Suprapubic skin (tissue), 4 donors: ENCODE results near the gene CBARP. TPM values are rescaled to one million over a fixed set of nuclear protein-coding genes. Genes with fewer than 3 reads are reported as not detected.

ENCODE experiments used
- DNase-seq, 2 donors: peaks; one replicate each; pipeline ENCODE4 v3.0.0-alpha.2; 2019; ENCODE audit warnings: low spot score in 2 of 2
- H3K27ac ChIP-seq: fragments of 200-600 bp; sonication (generic); one replicate; pipeline ENCODE4 v1.5.1; 2019
- H3K27me3 ChIP-seq: fragments of 200-600 bp; sonication (generic); one replicate; pipeline ENCODE4 v1.5.1; 2019
- H3K36me3 ChIP-seq: fragments of 200-600 bp; sonication (generic); one replicate; pipeline ENCODE4 v1.5.1; 2019
- H3K4me1 ChIP-seq: fragments of 200-600 bp; sonication (generic); one replicate; pipeline ENCODE4 v1.5.1; 2019
- H3K4me3 ChIP-seq: fragments of 200-600 bp; sonication (generic); one replicate; pipeline ENCODE4 v1.5.1; 2019; ENCODE audit warnings: mild to moderate bottlenecking
- H3K9me3 ChIP-seq: fragments of 200-600 bp; sonication (generic); one replicate; pipeline ENCODE4 v1.5.1; 2019
- CTCF ChIP-seq, 2 donors: fragments of 200-600 bp in 1 of 2; fragments of 450-650 bp in 1 of 2; sonication (generic) in 1 of 2; IDR thresholded peaks; one replicate each; pipeline ENCODE4 v1.5.1; 2016 to 2019; ENCODE audit warnings: antibody characterized with exemption in 2 of 2, mild to moderate bottlenecking in 1 of 2, moderate library complexity in 1 of 2
- EP300 ChIP-seq: sonication (generic); formaldehyde crosslinking; IDR thresholded peaks from one replicate; pipeline ENCODE4 v1.6.1; 2017; ENCODE audit warnings: antibody characterized with exemption
- POLR2A ChIP-seq, 2 donors: fragments of 450-650 bp; IDR thresholded peaks; one replicate each; pipeline ENCODE4 v1.6.1; 2017; ENCODE audit warnings: antibody characterized with exemption in 2 of 2, mild to moderate bottlenecking in 2 of 2, moderate library complexity in 2 of 2
- POLR2AphosphoS5 ChIP-seq, 3 donors: sonication (generic); formaldehyde crosslinking; IDR thresholded peaks; one replicate each; pipeline ENCODE4 v1.6.1; 2017; ENCODE audit warnings: antibody characterized with exemption in 3 of 3
- WGBS: methylation state at CpG from one replicate; pipeline ENCODE4 v1.1.5; 2018; 5-methylcytosine and 5-hydroxymethylcytosine counted together
- total RNA-seq, 4 donors: library from RNA; depleted of rRNA; stranded (reverse); fragments of >200 nt; gene quantifications; one replicate each; pipeline ENCODE4 v1.1.0, GENCODE V29; 2016

CBARP gene
- total RNA-seq, 4 donors from 2014 or later: 2.9 to 8.6 (median 5.1) TPM

- Histone ChIP-seq H3K36me3 (peaks cover 57% of the 10 kb centered on the region), H3K27ac (peak overlapping the region; percentile 99), H3K9me3 (no peaks in the 10 kb centered on the region), H3K4me3 (peak overlapping the region; percentile 92), H3K4me1 (peaks cover 69% of the 10 kb centered on the region), H3K27me3 (no peaks in the 10 kb centered on the region)
- peak; percentile 95 for DNase-seq
- no peak for TF ChIP-seq POLR2A (IDR thresholded peaks at IDR 0.05)
- TF ChIP-seq POLR2AphosphoS5 (IDR thresholded peaks at IDR 0.05): peak in 2 of 3 donors; percentile 62 to 68
- no peak for TF ChIP-seq EP300
- TF ChIP-seq CTCF (IDR thresholded peaks at IDR 0.05): no peak
- WGBS: 0% methylated on average over 22 of the region's 30 CpGs
These were observed 14.5 kb upstream of the CBARP start for GRCh38 chr19:1252221-1252820.

- H3K4me1 ChIP-seq: peaks cover 69% of the 10 kb centered on the region
- H3K9me3 ChIP-seq: no peaks in the 10 kb centered on the region
- peak overlapping the region; percentile 92 for H3K4me3 ChIP-seq
- H3K27me3 ChIP-seq: no peaks in the 10 kb centered on the region
- peak; percentile 90 to 93 for DNase-seq
- peak in 1 of 3 donors; percentile 11 for TF ChIP-seq POLR2AphosphoS5 (IDR thresholded peaks at IDR 0.05)
- TF ChIP-seq CTCF (IDR thresholded peaks at IDR 0.05): no peak
- peaks cover 50% of the 10 kb centered on the region for H3K36me3 ChIP-seq
- 2% methylated on average over 31 of the region's 41 CpGs for WGBS
- H3K27ac ChIP-seq: peak overlapping the region; percentile 99
These were observed 13.8 kb upstream of the CBARP start for GRCh38 chr19:1251330-1252220.

- Histone ChIP-seq H3K36me3 (peaks cover 41% of the 10 kb centered on the region), H3K9me3 (no peaks in the 10 kb centered on the region), H3K27me3 (no peaks in the 10 kb centered on the region), H3K4me1 (peaks cover 73% of the 10 kb centered on the region), H3K27ac (peak overlapping the region; percentile 99), H3K4me3 (peak overlapping the region; percentile 92)
- DNase-seq: peak in 1 of 2 donors; percentile 82
- under 1% methylated on average over 37 of the region's 90 CpGs for WGBS
- TF ChIP-seq POLR2AphosphoS5 (IDR thresholded peaks at IDR 0.05): no peak
- TF ChIP-seq POLR2A (IDR thresholded peaks at IDR 0.05): no peak
- no peak for TF ChIP-seq CTCF (IDR thresholded peaks at IDR 0.05)
- no peak for TF ChIP-seq EP300
These were observed 12.8 kb upstream of the CBARP start for GRCh38 chr19:1250437-1251260.

DNA sequence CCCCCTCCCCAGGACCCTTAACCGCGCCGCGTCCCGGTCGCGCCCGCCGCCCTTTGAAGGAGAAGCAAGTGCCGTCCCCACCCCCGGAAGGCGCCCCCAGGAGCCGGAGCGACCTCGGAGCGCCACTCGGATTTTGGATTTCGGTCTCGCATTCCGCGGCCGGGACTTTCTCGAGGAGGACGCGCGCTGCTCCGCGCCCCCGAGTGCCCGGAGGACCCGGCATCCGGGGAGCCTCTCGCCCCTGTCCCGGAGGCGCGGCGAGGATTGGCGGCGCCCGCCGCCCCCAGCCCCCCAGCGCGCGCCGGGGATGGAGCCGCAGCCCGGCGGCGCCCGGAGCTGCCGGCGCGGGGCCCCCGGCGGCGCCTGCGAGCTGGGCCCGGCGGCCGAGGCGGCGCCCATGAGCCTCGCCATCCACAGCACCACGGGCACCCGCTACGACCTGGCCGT, 12.2 kb upstream of the CBARP start:
- H3K4me1 ChIP-seq: peaks cover 73% of the 10 kb centered on the region

More for the DNA sequence above, 12.2 kb upstream of the CBARP start:
- no peaks in the 10 kb centered on the region for H3K27me3 ChIP-seq
- peaks cover 34% of the 10 kb centered on the region for H3K36me3 ChIP-seq
- TF ChIP-seq POLR2A (IDR thresholded peaks at IDR 0.05) (no peak), EP300 (no peak), CTCF (IDR thresholded peaks at IDR 0.05) (no peak), POLR2AphosphoS5 (IDR thresholded peaks at IDR 0.05) (no peak)
- WGBS: 1% methylated on average over 14 of the region's 67 CpGs
- peak overlapping the region; percentile 99 for H3K27ac ChIP-seq
- DNase-seq: no peak
- H3K4me3 ChIP-seq: peak overlapping the region; percentile 92
- H3K9me3 ChIP-seq: no peaks in the 10 kb centered on the region
